ENCODE measurements around the gene MSMO1.

DNA sequence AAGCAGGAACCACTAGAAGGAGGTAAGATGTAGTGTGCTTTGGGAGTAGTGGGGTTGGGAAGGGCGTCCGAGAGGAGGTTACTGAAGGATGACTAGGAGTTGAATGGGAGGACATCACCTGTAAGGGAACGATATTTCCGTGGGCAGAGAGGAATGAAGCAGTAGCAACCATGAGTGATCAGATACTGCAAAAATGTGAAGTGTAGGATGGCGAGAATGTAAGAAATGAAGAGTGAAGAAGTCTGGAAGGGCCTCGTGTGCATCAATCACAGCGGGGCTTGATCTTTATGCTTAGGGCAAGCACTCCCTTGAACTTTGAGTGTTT lies 594 bp downstream of the MSMO1 start:
- no peak for TF ChIP-seq POLR2A (IDR thresholded peaks at IDR 0.05)
- TF ChIP-seq, protein P1, sequence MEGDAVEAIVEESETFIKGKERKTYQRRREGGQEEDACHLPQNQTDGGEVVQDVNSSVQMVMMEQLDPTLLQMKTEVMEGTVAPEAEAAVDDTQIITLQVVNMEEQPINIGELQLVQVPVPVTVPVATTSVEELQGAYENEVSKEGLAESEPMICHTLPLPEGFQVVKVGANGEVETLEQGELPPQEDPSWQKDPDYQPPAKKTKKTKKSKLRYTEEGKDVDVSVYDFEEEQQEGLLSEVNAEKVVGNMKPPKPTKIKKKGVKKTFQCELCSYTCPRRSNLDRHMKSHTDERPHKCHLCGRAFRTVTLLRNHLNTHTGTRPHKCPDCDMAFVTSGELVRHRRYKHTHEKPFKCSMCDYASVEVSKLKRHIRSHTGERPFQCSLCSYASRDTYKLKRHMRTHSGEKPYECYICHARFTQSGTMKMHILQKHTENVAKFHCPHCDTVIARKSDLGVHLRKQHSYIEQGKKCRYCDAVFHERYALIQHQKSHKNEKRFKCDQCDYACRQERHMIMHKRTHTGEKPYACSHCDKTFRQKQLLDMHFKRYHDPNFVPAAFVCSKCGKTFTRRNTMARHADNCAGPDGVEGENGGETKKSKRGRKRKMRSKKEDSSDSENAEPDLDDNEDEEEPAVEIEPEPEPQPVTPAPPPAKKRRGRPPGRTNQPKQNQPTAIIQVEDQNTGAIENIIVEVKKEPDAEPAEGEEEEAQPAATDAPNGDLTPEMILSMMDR (IDR thresholded peaks at IDR 0.05) = no peak

All from heart left ventricle (tissue), 13 donors.